ENCODE measurements around the gene HOXA3.
A peak's percentile ranks its signal among the peaks of the same experiment; 100 is the strongest.

HOXA3 gene

DNA sequence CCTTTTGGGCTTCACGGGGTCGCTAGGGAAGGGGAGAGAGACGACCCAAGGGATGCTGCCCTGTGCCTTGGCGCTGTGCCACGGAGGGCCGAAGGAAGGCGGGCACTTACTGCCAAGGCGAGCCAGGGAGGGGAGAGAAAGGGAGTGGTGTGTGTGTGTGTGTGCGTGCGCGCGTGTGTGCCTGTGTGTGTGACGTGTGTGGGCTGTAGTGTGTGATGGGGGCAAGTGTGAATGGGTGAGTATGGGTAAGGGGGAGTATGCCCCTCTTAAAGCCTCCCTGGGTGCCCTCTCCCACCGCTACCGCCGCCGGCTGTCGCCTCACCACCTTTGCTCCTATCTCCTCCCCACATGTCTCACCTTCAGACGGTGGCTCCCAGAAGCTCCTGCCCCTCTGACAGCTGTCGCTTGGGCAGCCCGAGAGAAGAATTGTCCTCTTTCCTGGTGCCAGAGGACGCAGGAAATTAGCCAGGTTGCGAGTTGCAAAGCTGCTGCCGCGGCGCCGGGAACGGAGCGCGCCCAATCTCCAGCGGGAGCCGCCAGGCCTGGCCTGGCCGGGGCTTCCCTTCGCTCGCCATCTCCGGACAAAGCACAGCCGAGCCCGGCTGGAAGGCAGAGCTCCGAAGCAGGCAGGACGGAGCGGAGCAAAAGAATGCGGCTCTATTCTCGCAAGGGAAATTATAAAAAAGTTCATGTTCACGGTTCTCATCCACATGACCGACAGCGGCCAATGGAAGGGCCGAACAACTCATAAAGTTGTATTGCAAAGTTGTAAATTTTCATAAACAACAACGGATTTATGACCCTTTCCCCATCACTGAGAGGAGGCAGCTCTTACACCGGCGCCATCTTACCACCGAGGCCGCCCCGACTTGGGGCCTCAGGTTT, at the start of gene HOXA3:
HOXA3 (minus strand) TSS at position 653 of the 885 bp plus-strand sequence. CDS start 41,943 bp downstream, outside the sequence.
- peak in 1 of 2 donors; percentile 32 for DNase-seq

- no peak for DNase-seq
These were observed 49.2 kb upstream of the HOXA3 start for GRCh38 chr7:27201580-27202017.

GRCh38 chr7:27200761-27201579, 48.6 kb upstream of the HOXA3 start:
- peak; percentile 53 to 55 for DNase-seq

GRCh38 chr7:27199849-27200760, 47.7 kb upstream of the HOXA3 start, which contains the start of gene HOXA13:
Gene HOXA13 (minus strand): TSS chr7:27200091. CDS start chr7:27200077, 14 bp downstream.
- no peak for DNase-seq

DNA sequence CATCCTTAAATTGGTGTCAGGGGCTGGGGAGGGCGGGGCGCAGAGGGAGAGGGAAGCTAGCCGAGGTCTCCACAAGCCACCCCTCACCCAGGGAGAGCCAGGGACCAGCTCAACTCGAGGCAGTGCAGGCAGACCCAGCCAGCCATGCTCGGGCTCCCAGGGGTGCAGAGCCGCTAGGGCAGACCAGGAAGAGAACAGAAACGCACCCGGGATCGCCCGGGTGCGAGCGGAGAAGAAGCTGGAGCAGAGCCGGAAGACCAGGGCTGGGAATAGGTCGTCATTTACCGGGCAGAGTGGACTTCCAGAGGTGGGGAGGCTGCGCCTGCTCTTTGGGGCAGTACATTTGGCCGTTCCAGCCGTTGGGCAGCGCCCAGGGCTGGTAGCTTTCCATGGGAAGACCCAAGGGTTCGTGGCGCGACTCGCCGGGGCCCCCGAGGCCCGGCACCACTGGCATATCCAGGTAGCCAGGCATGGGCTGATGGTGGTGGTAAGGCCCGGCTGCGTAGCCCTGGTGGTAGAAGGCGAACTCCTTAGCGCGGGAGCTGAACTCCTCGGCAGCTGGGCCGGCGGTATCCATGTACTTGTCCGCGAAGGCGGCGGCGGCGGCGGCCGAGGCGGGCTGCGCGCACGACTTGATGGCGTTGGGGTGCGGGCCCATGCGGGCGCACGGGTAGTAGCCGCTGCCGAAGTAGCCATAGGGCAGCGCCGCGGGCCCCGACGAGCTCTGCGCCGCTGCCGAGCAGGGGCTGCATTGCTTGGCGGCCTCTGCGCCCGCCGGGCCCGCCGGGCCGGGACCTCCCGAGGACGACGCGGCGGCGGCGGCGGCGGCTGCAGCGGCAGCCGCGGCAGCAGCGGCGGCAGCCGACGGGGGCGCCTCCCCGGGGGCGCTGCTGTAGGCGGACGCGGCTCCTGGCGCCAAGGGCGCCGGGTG, 46.8 kb upstream of the HOXA3 start:
- DNase-seq: no peak

GRCh38 chr7:27198138-27198841, 45.9 kb upstream of the HOXA3 start:
- no peak for DNase-seq

- no peak for DNase-seq
These were observed 45.0 kb upstream of the HOXA3 start for GRCh38 chr7:27197137-27198042.

DNA sequence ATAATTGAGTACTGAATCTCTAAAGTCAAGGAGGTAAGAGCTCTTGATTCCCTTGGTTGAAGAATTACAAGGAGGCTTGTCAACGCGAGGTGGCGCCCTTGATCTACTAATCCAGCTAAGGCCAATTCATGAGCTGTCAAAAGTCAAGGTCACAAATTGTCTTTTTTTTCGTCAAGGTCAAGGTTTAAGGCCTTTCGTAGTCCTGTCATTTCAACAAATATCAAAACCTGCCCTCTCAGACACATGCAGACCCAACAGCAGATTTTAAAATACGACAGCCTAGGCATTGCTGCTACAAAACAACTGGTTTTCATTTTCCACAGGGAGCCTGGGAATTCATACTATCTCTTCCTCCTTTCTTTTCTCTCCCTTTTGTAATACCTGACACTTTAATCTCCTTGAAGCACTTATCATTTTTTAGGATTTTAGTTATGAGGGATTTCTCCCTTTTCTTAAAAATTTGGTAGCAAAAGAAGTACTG, 43.9 kb upstream of the HOXA3 start:
- peak; percentile 55 to 94 for DNase-seq

DNA sequence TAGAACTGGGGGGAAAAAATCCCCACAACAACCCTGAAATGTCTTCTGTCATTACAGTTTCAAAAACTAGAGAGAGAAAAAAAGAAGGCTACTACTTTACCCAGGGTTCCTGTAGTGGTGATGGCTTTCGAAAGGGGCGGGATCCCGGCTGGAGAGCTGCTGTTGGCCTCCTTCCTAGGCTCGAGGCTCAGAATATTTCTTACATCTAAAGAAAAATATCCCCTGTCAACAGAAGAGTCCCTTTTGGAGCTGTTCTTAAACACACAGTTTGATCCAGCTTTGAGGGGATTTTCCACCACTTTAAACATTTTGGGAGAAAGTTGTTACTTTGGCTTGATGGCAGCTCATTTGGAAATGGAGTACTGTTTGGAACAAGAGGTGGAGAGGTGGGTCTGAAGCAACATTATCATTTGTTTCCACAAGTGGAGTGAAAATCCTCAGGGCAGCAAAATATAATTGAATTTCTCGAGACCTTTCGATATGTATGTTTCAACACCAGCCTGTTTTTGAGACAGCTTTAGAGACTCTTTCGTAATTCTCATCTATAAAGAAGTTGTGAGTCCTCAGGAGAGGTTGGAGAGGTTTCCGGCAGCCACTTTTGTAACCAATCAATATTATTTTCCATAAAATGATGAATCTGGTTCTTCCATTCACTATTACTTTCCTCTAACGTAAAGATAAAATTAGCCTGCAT, 42.5 kb upstream of the HOXA3 start:
- no peak for DNase-seq

- no peak for DNase-seq
These were observed 41.6 kb upstream of the HOXA3 start for GRCh38 chr7:27194002-27194352.

DNA sequence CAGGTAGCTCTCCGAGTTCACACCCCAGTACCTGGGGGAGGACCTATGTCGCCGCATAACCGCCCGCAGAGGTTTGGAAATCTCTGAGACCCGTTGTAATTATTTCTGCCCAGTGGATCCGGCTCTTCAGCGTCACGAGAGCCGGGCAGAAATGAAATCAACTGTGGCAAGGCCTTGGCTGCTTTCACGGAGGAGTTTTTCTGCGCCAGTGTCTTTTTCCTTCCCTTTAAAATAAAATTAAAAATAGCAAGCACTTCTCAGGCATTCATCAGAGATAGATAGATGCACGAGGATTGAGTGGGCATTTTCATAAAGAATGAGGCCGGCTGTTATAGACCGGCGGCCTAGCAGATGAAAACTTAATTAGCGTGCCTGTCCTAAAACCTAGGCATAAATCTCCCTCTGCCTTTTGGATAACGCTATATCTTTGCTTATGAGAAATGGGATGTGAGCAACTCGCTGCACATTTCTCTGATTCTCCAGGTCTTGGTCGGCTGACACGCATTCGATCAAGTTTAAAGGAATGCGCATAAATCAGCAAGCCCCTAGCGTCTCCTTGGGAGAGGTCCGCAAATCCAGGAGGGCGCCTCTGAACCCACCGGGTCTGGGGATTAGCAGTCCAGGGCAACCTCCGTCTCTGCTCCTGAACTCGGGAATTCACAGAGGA, 41.1 kb upstream of the HOXA3 start:
- DNase-seq: no peak

DNA sequence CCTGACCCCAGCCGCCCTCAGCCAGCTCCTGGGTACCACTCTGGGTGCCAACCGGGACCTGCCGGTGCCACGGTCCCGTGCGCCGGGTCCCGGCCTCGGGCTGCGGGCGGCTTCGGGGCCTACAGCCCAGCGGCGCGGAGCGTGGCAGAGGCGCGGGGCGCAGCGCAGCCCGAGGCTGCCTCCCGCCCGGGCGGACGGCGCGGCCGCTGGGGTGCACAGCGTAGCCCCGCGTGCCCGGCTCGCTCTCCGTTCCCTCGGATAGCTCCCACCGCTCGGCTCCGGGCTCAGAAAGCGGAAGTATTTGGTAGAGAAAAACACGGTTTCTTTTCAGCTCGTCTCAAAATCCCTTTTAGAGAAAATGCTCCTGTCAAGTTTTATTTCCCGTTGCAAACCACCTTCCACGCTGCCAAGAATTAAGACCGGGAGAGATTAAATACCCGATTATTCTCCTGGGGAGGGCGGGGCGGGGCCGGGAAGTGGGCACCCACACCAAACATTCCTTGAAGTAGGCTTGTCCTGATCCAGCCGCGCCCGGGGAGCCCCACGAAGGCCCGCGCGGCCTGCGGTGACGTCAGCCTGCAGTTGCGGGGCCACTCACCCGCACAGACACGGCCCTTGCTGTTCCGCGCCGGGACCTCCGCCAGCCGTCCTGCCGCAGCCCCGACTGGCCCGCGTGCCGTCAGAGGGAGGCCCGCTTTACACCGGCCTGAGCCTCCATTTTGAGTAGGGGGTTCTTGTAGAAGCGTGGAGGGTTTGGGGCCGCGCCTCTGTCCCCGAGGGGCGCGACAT, 40.4 kb upstream of the HOXA3 start:
- DNase-seq: peak; percentile 52 to 66

DNA sequence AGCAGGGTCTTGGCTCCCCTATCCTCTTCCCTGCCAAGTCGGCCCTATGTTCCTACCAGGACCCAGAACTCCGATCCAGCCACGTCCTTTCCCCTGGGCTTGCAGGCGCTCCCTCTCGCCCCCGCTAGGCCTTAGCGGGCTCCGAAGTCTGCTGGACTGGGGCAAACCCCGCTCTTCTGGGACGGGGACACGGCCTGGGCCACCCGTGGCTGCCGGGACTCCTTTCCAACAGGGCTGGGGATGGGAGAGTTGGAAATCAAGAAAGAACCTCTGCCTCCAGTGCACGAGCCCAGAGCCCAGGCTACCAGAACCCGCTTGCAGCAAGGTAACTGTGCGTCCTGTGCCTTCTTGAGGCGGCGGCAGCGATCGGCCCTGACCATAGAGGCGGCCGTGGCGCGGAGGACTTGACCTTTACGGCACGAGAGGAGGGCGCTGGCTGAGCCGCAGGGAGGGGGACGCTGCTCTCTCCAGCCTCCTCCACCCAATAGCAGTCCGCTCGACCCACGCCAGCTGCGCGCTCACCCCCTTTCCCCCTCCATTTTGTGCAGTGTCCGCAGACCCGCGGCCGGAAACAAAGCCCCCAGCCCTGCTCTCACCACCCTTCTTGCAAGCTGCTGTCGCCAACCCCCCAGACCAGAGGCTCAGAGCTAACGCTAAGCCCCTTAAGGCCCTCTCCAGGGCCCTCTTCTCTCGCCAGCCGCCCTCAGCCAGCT, 39.6 kb upstream of the HOXA3 start:
- no peak for DNase-seq

DNA sequence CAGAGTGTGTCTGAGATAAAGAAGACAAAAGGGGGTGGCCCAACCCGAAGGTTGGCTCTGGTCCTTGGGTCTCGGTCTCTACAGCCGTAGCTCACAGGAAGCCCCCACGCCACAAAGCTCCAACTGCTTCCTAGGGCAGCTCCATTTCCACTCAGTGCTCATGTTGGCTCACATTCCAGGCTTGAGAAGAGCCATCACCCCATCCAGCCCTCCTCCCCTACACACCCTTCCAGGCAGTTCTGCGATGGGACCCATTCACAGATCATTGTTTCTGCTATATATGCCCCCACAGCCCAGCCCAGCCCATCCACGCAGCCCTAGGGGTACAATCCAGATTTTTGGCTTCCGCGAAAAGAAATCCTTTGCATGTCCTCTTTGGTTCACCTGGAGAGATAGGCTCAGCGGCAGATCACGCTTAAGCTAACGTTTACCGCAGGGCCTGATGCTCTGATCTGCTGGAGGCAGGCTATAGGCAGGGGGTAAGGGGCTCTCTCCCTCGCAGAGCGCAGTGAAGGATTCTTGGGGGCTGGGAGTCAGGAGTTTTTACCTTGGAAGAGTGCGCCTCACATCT, 38.9 kb upstream of the HOXA3 start:
- no peak for DNase-seq

DNA sequence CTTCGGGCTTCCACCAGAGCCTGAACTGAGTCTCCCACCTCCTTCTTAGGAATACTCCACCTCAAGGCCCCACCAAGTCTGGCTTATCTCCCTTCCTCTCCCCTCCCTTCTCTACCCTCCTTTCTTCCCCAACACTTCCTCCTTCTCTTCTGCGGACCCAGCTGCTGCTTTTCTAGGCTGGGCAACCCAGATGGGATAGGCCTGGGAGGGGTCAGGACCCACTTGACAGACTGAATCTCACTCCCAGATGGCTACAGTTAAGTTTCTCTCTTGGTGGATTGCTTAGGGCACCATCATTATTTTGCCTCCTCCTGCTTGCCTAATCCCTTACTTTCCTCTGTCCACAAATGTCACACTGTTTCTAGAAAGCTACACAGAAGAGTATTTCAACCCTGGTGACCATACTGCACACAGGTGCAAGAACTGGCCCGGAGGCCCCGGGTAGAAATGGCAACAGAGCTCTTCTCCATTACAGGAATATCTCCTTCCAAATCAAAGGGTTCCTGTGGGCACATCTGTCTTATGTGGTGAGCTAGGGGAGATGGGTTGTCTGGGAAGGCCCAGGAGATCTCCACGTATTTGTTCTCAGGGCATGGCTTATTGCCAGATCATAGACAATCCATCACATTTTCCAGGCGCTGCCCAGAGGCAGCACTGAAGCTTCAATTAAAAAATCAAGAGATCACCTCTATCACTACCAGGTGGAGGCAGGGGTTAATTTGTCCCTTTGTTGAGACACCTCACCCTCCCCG, 37.8 kb upstream of the HOXA3 start:
- no peak for DNase-seq
